CD4-positive, alpha-beta T cell treated with Interferon gamma for 1 hour (primary cell): ENCODE measurements around the gene GTF2I.
"Not testable (repeated sequence)": the region's sequence is repeated elsewhere in the genome, so short reads cannot be mapped to it uniquely, and the experiment has no call there.

Source experiments
- DNase-seq: peaks from one replicate; pipeline ENCODE4 v3.0.0-alpha.2; 2020

GTF2I gene

GRCh38 chr7:74781746-74782145 lies 124.2 kb downstream of the GTF2I start:
- not testable (repeated sequence) for DNase-seq

- DNase-seq, result not testable (repeated sequence)
Observed at GRCh38 chr7:74783595-74783994, 126.1 kb downstream of the GTF2I start.

GRCh38 chr7:74788369-74789150 lies 131.0 kb downstream of the GTF2I start:
- DNase-seq, result peak; percentile 94

- not testable (repeated sequence) for DNase-seq
Observed at GRCh38 chr7:74789200-74789736, 131.8 kb downstream of the GTF2I start.

- not testable (repeated sequence) for DNase-seq
Observed at GRCh38 chr7:74797848-74798622, 140.5 kb downstream of the GTF2I start.

GRCh38 chr7:74798644-74799043 lies 141.1 kb downstream of the GTF2I start:
- not testable (repeated sequence) for DNase-seq
